ENCODE data around the gene SNPH. TPM values are rescaled to one million over a fixed set of nuclear protein-coding genes. Genes with fewer than 3 reads are reported as not detected.
A peak's percentile ranks its signal among the peaks of the same experiment; 100 is the strongest.

SNPH gene
- total and polyA plus RNA-seq, 5 donors from 2014 or later = 0.97 to 7.5 (median 3.5) TPM

- no peaks in the 10 kb centered on the region for H3K27me3 ChIP-seq (ENCODE audit: control insufficient read depth, insufficient read depth, low read length)
- DNase-seq = peak; percentile 33 to 81 (median 36)
- H3K36me3 ChIP-seq (ENCODE audit: control insufficient read depth, insufficient read depth, low read length) = peaks cover 12% of the 10 kb centered on the region
- peak overlapping the region in 3 of 4 donors; percentile 7 to 81 (median 49) for H3K4me3 Mint-ChIP-seq
- peaks cover 19% of the 10 kb centered on the region for H3K4me1 ChIP-seq (ENCODE audit: control insufficient read depth, insufficient read depth, low read length, poor library complexity, severe bottlenecking)
- H3K36me3 Mint-ChIP-seq = peaks cover 15% of the 10 kb centered on the region
- no peaks in the 10 kb centered on the region for H3K9me3 Mint-ChIP-seq
- H3K27ac ChIP-seq (ENCODE audit: insufficient read depth, low read length, poor library complexity, severe bottlenecking) = peak overlapping the region; percentile 48
- H3K27me3 Mint-ChIP-seq = no peaks in the 10 kb centered on the region
- H3K9me3 ChIP-seq (ENCODE audit: control insufficient read depth in 2 of 2, low read length in 2 of 2) = no peaks in the 10 kb centered on the region
- H3K27ac Mint-ChIP-seq = peak overlapping the region; percentile 52 to 93 (median 60)
- H3K4me1 Mint-ChIP-seq = peaks cover 13 to 45% (median 31%) of the 10 kb centered on the region in 4 donors
- peak; percentile 21 to 27 for ATAC-seq (ENCODE audit: low read depth in 2 of 2)
- H3K4me3 ChIP-seq (ENCODE audit: low read depth, low read length) = no peak overlapping the region
Observed at GRCh38 chr20:1330075-1330830, 64.2 kb downstream of the SNPH start.

- DNase-seq (no peak), ATAC-seq (ENCODE audit: low read depth in 2 of 2) (no peak)
- Histone ChIP-seq H3K36me3 (ENCODE audit: control insufficient read depth, insufficient read depth, low read length) (peaks cover 12% of the 10 kb centered on the region), H3K9me3 (ENCODE audit: control insufficient read depth in 2 of 2, low read length in 2 of 2) (no peaks in the 10 kb centered on the region), H3K27ac (ENCODE audit: insufficient read depth, low read length, poor library complexity, severe bottlenecking) (no peak overlapping the region), H3K27me3 (ENCODE audit: control insufficient read depth, insufficient read depth, low read length) (no peaks in the 10 kb centered on the region), H3K4me3 (ENCODE audit: low read depth, low read length) (no peak overlapping the region), H3K4me1 (ENCODE audit: control insufficient read depth, insufficient read depth, low read length, poor library complexity, severe bottlenecking) (peaks cover 13% of the 10 kb centered on the region)
- peak overlapping the region in 1 of 4 donors; percentile 40 for H3K4me3 Mint-ChIP-seq
- peak overlapping the region in 2 of 3 donors; percentile 75 to 88 for H3K27ac Mint-ChIP-seq
- no peaks in the 10 kb centered on the region for H3K9me3 Mint-ChIP-seq
- H3K27me3 Mint-ChIP-seq = no peaks in the 10 kb centered on the region
- H3K4me1 Mint-ChIP-seq = peaks cover 17 to 45% (median 32%) of the 10 kb centered on the region in 4 donors
- H3K36me3 Mint-ChIP-seq = peaks cover 15% of the 10 kb centered on the region
Observed at GRCh38 chr20:1331101-1331500, 65.0 kb downstream of the SNPH start.

GRCh38 chr20:1331801-1332453, 65.8 kb downstream of the SNPH start:
- ATAC-seq (ENCODE audit: low read depth in 2 of 2) (no peak), DNase-seq (no peak)
- Mint-ChIP-seq H3K4me1 (peaks cover 18 to 51% (median 36%) of the 10 kb centered on the region in 4 donors), H3K27me3 (no peaks in the 10 kb centered on the region), H3K9me3 (no peaks in the 10 kb centered on the region), H3K4me3 (peak overlapping the region in 2 of 4 donors; percentile 38 to 55), H3K36me3 (peaks cover 15% of the 10 kb centered on the region), H3K27ac (peak overlapping the region in 2 of 3 donors; percentile 75 to 76)
- Histone ChIP-seq H3K36me3 (ENCODE audit: control insufficient read depth, insufficient read depth, low read length) (peaks cover 12% of the 10 kb centered on the region), H3K27ac (ENCODE audit: insufficient read depth, low read length, poor library complexity, severe bottlenecking) (no peak overlapping the region), H3K4me3 (ENCODE audit: low read depth, low read length) (no peak overlapping the region), H3K4me1 (ENCODE audit: control insufficient read depth, insufficient read depth, low read length, poor library complexity, severe bottlenecking) (peaks cover 6% of the 10 kb centered on the region), H3K27me3 (ENCODE audit: control insufficient read depth, insufficient read depth, low read length) (no peaks in the 10 kb centered on the region), H3K9me3 (ENCODE audit: control insufficient read depth in 2 of 2, low read length in 2 of 2) (no peaks in the 10 kb centered on the region)

GRCh38 chr20:1332749-1333300, 66.7 kb downstream of the SNPH start:
- Histone ChIP-seq H3K9me3 (ENCODE audit: control insufficient read depth in 2 of 2, low read length in 2 of 2) (no peaks in the 10 kb centered on the region), H3K4me3 (ENCODE audit: low read depth, low read length) (no peak overlapping the region), H3K27me3 (ENCODE audit: control insufficient read depth, insufficient read depth, low read length) (no peaks in the 10 kb centered on the region), H3K36me3 (ENCODE audit: control insufficient read depth, insufficient read depth, low read length) (peaks cover 12% of the 10 kb centered on the region), H3K27ac (ENCODE audit: insufficient read depth, low read length, poor library complexity, severe bottlenecking) (no peak overlapping the region), H3K4me1 (ENCODE audit: control insufficient read depth, insufficient read depth, low read length, poor library complexity, severe bottlenecking) (no peaks in the 10 kb centered on the region)
- H3K27me3 Mint-ChIP-seq = no peaks in the 10 kb centered on the region
- no peaks in the 10 kb centered on the region for H3K9me3 Mint-ChIP-seq
- ATAC-seq (ENCODE audit: low read depth in 2 of 2) = no peak
- peaks cover 13% of the 10 kb centered on the region for H3K36me3 Mint-ChIP-seq
- no peak for DNase-seq
- peaks cover 14 to 57% (median 33%) of the 10 kb centered on the region in 4 donors for H3K4me1 Mint-ChIP-seq
- H3K4me3 Mint-ChIP-seq = no peak overlapping the region
- H3K27ac Mint-ChIP-seq = peak overlapping the region in 2 of 3 donors; percentile 20 to 75

- H3K27ac Mint-ChIP-seq = peak overlapping the region in 1 of 3 donors; percentile 87
- peaks cover 14 to 54% (median 31%) of the 10 kb centered on the region in 4 donors for H3K4me1 Mint-ChIP-seq
Observed at GRCh38 chr20:1333462-1334369, 67.6 kb downstream of the SNPH start.

GRCh38 chr20:1334370-1334731, 68.3 kb downstream of the SNPH start:
- Histone ChIP-seq H3K27me3 (ENCODE audit: control insufficient read depth, insufficient read depth, low read length) (no peaks in the 10 kb centered on the region), H3K27ac (ENCODE audit: insufficient read depth, low read length, poor library complexity, severe bottlenecking) (no peak overlapping the region), H3K4me1 (ENCODE audit: control insufficient read depth, insufficient read depth, low read length, poor library complexity, severe bottlenecking) (no peaks in the 10 kb centered on the region), H3K4me3 (ENCODE audit: low read depth, low read length) (no peak overlapping the region), H3K9me3 (ENCODE audit: control insufficient read depth in 2 of 2, low read length in 2 of 2) (no peaks in the 10 kb centered on the region), H3K36me3 (ENCODE audit: control insufficient read depth, insufficient read depth, low read length) (peaks cover 12% of the 10 kb centered on the region)
- Mint-ChIP-seq H3K27me3 (no peaks in the 10 kb centered on the region), H3K4me3 (no peak overlapping the region), H3K4me1 (peaks cover 14 to 49% (median 29%) of the 10 kb centered on the region in 4 donors), H3K36me3 (peaks cover 10% of the 10 kb centered on the region), H3K9me3 (no peaks in the 10 kb centered on the region), H3K27ac (no peak overlapping the region)
- DNase-seq = no peak
- ATAC-seq (ENCODE audit: low read depth in 2 of 2) = no peak

More at GRCh38 chr20:1333462-1334369, 67.6 kb downstream of the SNPH start:
- ATAC-seq (ENCODE audit: low read depth in 2 of 2) (no peak), DNase-seq (no peak)
- no peak overlapping the region for H3K4me3 Mint-ChIP-seq
- peaks cover 10% of the 10 kb centered on the region for H3K36me3 Mint-ChIP-seq
- H3K27ac ChIP-seq (ENCODE audit: insufficient read depth, low read length, poor library complexity, severe bottlenecking) = no peak overlapping the region
- no peaks in the 10 kb centered on the region for H3K9me3 Mint-ChIP-seq
- no peaks in the 10 kb centered on the region for H3K4me1 ChIP-seq (ENCODE audit: control insufficient read depth, insufficient read depth, low read length, poor library complexity, severe bottlenecking)
- H3K36me3 ChIP-seq (ENCODE audit: control insufficient read depth, insufficient read depth, low read length) = peaks cover 12% of the 10 kb centered on the region
- no peaks in the 10 kb centered on the region for H3K27me3 ChIP-seq (ENCODE audit: control insufficient read depth, insufficient read depth, low read length)
- H3K27me3 Mint-ChIP-seq = no peaks in the 10 kb centered on the region
- no peak overlapping the region for H3K4me3 ChIP-seq (ENCODE audit: low read depth, low read length)
- H3K9me3 ChIP-seq (ENCODE audit: control insufficient read depth in 2 of 2, low read length in 2 of 2) = no peaks in the 10 kb centered on the region

GRCh38 chr20:1334761-1335160, 68.7 kb downstream of the SNPH start:
- Mint-ChIP-seq H3K9me3 (no peaks in the 10 kb centered on the region), H3K27me3 (no peaks in the 10 kb centered on the region), H3K27ac (no peak overlapping the region), H3K4me3 (no peak overlapping the region), H3K36me3 (peaks cover 10% of the 10 kb centered on the region), H3K4me1 (peaks cover 10 to 45% (median 25%) of the 10 kb centered on the region in 4 donors)
- Histone ChIP-seq H3K36me3 (ENCODE audit: control insufficient read depth, insufficient read depth, low read length) (peaks cover 12% of the 10 kb centered on the region), H3K4me1 (ENCODE audit: control insufficient read depth, insufficient read depth, low read length, poor library complexity, severe bottlenecking) (no peaks in the 10 kb centered on the region), H3K4me3 (ENCODE audit: low read depth, low read length) (no peak overlapping the region), H3K9me3 (ENCODE audit: control insufficient read depth in 2 of 2, low read length in 2 of 2) (no peaks in the 10 kb centered on the region), H3K27me3 (ENCODE audit: control insufficient read depth, insufficient read depth, low read length) (no peaks in the 10 kb centered on the region), H3K27ac (ENCODE audit: insufficient read depth, low read length, poor library complexity, severe bottlenecking) (no peak overlapping the region)
- DNase-seq (no peak), ATAC-seq (ENCODE audit: low read depth in 2 of 2) (no peak)
